Spleen (tissue), 13 donors: ENCODE data around the gene KRTAP25-1. TPM values are rescaled to one million over a fixed set of nuclear protein-coding genes. Genes with fewer than 3 reads are reported as not detected.

Source experiments
- DNase-seq: peaks from one replicate; pipeline ENCODE4 v3.0.0-alpha.2; 2020
- H3K27ac ChIP-seq, 8 donors: fragments of 200-600 bp; sonication (generic) in 7 of 8; 1 replicate in 4 of 8; 2 replicates in 4 of 8; pipeline versions ENCODE4 v1.5.0 to v1.8.0; 2016 to 2021; ENCODE audit warnings: inconsistent platforms in 4 of 8, mild to moderate bottlenecking in 4 of 8, moderate library complexity in 1 of 8
- H3K27me3 ChIP-seq, 7 donors: fragments of 200-600 bp; sonication (generic) in 6 of 7; replicated peaks in 1 of 7; 1 replicate in 4 of 7; 2 replicates in 3 of 7; pipeline versions ENCODE4 v1.5.0 to v1.8.0; 2016 to 2021; ENCODE audit warnings: inconsistent platforms in 3 of 7, mild to moderate bottlenecking in 1 of 7
- H3K36me3 ChIP-seq, 6 donors: fragments of 200-600 bp; sonication (generic) in 5 of 6; 1 replicate in 4 of 6; 2 replicates in 2 of 6; pipeline versions ENCODE4 v1.5.0 to v1.8.0; 2016 to 2021; ENCODE audit warnings: inconsistent platforms in 2 of 6
- H3K4me1 ChIP-seq, 6 donors: fragments of 200-600 bp; sonication (generic) in 5 of 6; 1 replicate in 3 of 6; 2 replicates in 3 of 6; pipeline versions ENCODE4 v1.5.0 to v1.8.0; 2016 to 2021; ENCODE audit warnings: inconsistent platforms in 3 of 6
- H3K4me3 ChIP-seq, 8 donors: fragments of 200-600 bp; sonication (generic) in 7 of 8; 1 replicate in 4 of 8; 2 replicates in 4 of 8; pipeline versions ENCODE4 v1.5.0 to v1.8.0; 2016 to 2021; ENCODE audit warnings: inconsistent platforms in 4 of 8, mild to moderate bottlenecking in 4 of 8, moderate library complexity in 2 of 8
- H3K9me3 ChIP-seq, 8 donors: fragments of 200-600 bp; sonication (generic) in 7 of 8; 1 replicate in 4 of 8; 2 replicates in 4 of 8; pipeline versions ENCODE4 v1.5.0 to v1.8.0; 2016 to 2021; ENCODE audit warnings: inconsistent platforms in 4 of 8
- POLR2A ChIP-seq, 3 donors: fragments of 450-650 bp; IDR thresholded peaks; one replicate each; pipeline ENCODE4 v1.5.1; 2017; ENCODE audit warnings: antibody characterized with exemption in 3 of 3, mild to moderate bottlenecking in 1 of 3
- POLR2AphosphoS5 ChIP-seq, 3 donors: sonication (generic); formaldehyde crosslinking; IDR thresholded peaks; one replicate each; pipeline ENCODE4 v1.5.1; 2017; ENCODE audit warnings: antibody characterized with exemption in 3 of 3
- WGBS, 5 donors: extraction: QIAGEN DNeasy Blood & Tissue Kit in 3 of 5; methylation state at CpG; one replicate each; pipeline versions ENCODE4 v1.1.5 to v1.1.7; 2013 to 2018; 5-methylcytosine and 5-hydroxymethylcytosine counted together
- intact Hi-C: fragments of 100-400 bp; cut with DNase I; formaldehyde crosslinking; loops from one replicate; pipeline ENCODE4 v1.15.0; 2023; ENCODE audit warnings: low total_unique reads
- long read RNA-seq, 2 donors: transcript quantifications; one replicate each; lab custom pipeline, GENCODE V29; 2026
- polyA plus RNA-seq, 3 donors: library from polyadenylated mRNA; stranded (reverse); fragments of 200-250 nt; gene quantifications; one replicate each; pipeline ENCODE4 v1.2.1, GENCODE V29; 2013
- total RNA-seq, 7 donors: library from RNA; depleted of rRNA in 3 of 7; stranded (reverse); fragments of >200 nt in 3 of 7; fragmentation: NEBNext Ultra II Directional in 4 of 7; extraction: Animal tissue kit (Norgen Biotek cat#: 25700) in 4 of 7; gene quantifications; one replicate each; pipeline versions ENCODE4 v1.1.0 to v1.2.1, GENCODE V29; 2016 to 2021
- TF ChIP-seq, protein P1 (sequence below), 11 experiments: fragments of 200-600 bp in 7 of 11; fragments of 450-650 bp in 4 of 11; sonication (generic) in 4 of 11; IDR thresholded peaks in 8 of 11; conservative IDR thresholded peaks in 3 of 11; 1 replicate in 7 of 11; 2 replicates in 4 of 11; pipeline versions ENCODE4 v1.4.0 to v1.8.0; 2016 to 2021; ENCODE audit warnings: antibody characterized with exemption in 11 of 11, inconsistent platforms in 4 of 11, mild to moderate bottlenecking in 1 of 11
- donor health status: healthy with polysubstance abuse.
- donor health status: DM: no; HTN: no; CAD: no; lungs with moderate emphysema.
- donor health status: DM: no; HTN: no; CAD: no.
- donor health status: Bipolar disorder and iron deficiency.
- donor health status: healthy.
- donor health status: DM: no; HTN: no; CAD: no.
- donor health status: DM: yes; HTN: yes; CAD: no.

Gene KRTAP25-1, protein sequence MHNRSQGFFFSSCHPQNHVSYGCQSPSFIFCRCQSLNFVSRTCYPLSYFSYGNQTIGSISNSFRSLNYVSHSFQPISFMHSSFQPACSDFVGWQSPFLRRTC
- not detected for total RNA-seq
- not detected for polyA plus RNA-seq
- long read RNA-seq, donor 1, result 0 reads
- long read RNA-seq, donor 2, partial matches to known transcripts, result 0 of 1 reads
- long read RNA-seq, donor 2, other reads (novel, unspliced or antisense), result 0 of 1 reads

DNA sequence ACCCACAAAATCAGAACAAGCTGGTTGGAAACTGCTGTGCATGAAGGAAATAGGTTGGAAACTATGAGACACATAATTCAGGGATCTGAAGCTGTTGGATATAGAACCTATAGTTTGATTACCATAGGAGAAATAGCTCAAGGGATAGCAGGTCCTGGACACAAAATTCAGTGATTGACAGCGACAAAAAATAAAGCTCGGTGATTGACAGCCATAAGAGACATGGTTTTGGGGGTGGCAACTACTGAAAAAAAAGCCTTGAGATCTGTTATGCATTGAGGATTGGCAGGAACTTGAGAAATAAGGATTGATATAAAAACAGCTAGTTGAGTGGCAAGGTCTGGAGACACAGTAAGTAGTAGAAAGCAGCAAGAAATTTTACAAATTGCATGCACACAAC, at the start of gene KRTAP25-1:
TSS of gene KRTAP25-1 (minus strand) at position 300 of the 400 bp plus-strand sequence. CDS start at position 276, 24 bp downstream.
- no peak for DNase-seq
- TF ChIP-seq, protein P1, sequence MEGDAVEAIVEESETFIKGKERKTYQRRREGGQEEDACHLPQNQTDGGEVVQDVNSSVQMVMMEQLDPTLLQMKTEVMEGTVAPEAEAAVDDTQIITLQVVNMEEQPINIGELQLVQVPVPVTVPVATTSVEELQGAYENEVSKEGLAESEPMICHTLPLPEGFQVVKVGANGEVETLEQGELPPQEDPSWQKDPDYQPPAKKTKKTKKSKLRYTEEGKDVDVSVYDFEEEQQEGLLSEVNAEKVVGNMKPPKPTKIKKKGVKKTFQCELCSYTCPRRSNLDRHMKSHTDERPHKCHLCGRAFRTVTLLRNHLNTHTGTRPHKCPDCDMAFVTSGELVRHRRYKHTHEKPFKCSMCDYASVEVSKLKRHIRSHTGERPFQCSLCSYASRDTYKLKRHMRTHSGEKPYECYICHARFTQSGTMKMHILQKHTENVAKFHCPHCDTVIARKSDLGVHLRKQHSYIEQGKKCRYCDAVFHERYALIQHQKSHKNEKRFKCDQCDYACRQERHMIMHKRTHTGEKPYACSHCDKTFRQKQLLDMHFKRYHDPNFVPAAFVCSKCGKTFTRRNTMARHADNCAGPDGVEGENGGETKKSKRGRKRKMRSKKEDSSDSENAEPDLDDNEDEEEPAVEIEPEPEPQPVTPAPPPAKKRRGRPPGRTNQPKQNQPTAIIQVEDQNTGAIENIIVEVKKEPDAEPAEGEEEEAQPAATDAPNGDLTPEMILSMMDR (IDR thresholded peaks at IDR 0.05 in 8 of 11, conservative IDR thresholded peaks at IDR 0.05 in 3 of 11), result no peak
- TF ChIP-seq POLR2AphosphoS5 (IDR thresholded peaks at IDR 0.05), result no peak
- TF ChIP-seq POLR2A (IDR thresholded peaks at IDR 0.05), result no peak
- Histone ChIP-seq H3K4me3 (no peak within 1 kb of the TSS), H3K36me3 (no peaks in the 10 kb centered on the region), H3K27ac (no peak within 1 kb of the TSS), H3K9me3 (peaks cover 0 to 6% (median 0%) of the 10 kb centered on the region in 8 donors), H3K27me3 (no peaks in the 10 kb centered on the region), H3K4me1 (no peaks in the 10 kb centered on the region)
- intact Hi-C loops, result no loop called here
- 88 to 93% (median 89%) methylated on average over 2 of the region's 2 CpGs for WGBS, 5 donors

DNA sequence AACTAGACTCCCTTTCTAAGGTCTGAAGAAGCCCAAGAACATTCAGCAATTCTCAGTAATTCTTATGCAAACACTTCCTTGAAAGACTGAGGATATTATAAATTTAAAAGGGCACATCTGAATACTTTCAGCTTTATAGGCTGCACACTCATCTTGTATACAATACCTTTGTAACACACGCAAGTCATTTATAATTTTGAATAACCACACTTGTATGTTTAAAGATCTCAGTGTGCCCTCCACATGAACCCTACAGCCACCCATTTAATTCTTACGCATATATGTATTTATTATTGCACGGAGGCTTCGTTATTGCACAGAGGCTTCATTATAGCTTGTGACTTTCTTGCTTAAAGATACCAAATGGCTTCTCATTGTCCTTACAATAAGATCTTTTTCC, 49.4 kb upstream of the KRTAP25-1 start:
- intact Hi-C loops, result no loop called here
- Histone ChIP-seq H3K4me1 (no peaks in the 10 kb centered on the region), H3K36me3 (no peaks in the 10 kb centered on the region), H3K4me3 (no peak overlapping the region), H3K9me3 (no peaks in the 10 kb centered on the region), H3K27ac (no peak overlapping the region), H3K27me3 (no peaks in the 10 kb centered on the region)
- TF ChIP-seq POLR2A (IDR thresholded peaks at IDR 0.05), result no peak
- TF ChIP-seq, protein P1 (IDR thresholded peaks at IDR 0.05 in 8 of 11, conservative IDR thresholded peaks at IDR 0.05 in 3 of 11), result no peak
- TF ChIP-seq POLR2AphosphoS5 (IDR thresholded peaks at IDR 0.05), result no peak
- 90 to 94% (median 92%) methylated on average over 4 of the region's 4 CpGs for WGBS, 5 donors
- DNase-seq, result no peak

DNA sequence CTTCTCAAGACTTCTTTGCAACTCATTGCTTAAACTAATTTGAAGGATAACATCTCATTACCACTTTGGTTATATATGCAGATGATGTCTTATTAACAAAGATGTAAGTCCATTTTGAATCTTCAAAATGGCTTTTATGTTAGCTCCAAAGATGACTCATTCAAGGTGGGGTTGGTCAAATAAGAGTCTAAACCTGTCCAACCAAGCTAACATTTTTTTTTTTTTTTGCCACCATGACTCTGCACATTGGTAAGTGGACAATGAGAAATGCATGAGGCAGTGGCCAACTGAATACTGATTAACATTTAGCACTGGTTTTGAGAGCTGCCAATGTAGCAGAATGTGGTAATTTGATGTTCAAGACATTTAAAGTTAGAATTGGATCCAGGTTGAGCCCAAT, 48.5 kb upstream of the KRTAP25-1 start:
- intact Hi-C loops, result no loop called here
- no peak for TF ChIP-seq POLR2AphosphoS5 (IDR thresholded peaks at IDR 0.05)
- no peak for TF ChIP-seq POLR2A (IDR thresholded peaks at IDR 0.05)
- TF ChIP-seq, protein P1 (IDR thresholded peaks at IDR 0.05 in 8 of 11, conservative IDR thresholded peaks at IDR 0.05 in 3 of 11), result no peak
- no peak for DNase-seq
- H3K36me3 ChIP-seq, result no peaks in the 10 kb centered on the region
- H3K4me1 ChIP-seq, result no peaks in the 10 kb centered on the region
- H3K27me3 ChIP-seq, result no peaks in the 10 kb centered on the region
- H3K9me3 ChIP-seq, result no peaks in the 10 kb centered on the region
- no peak overlapping the region for H3K4me3 ChIP-seq
- H3K27ac ChIP-seq, result no peak overlapping the region

GRCh38 chr21:30337276-30337744, 48.0 kb upstream of the KRTAP25-1 start, which contains the start of gene KRTAP27-1:
KRTAP27-1 (minus strand) TSS chr21:30337694; CDS start chr21:30337668, 26 bp downstream.
- H3K4me1 ChIP-seq, result no peaks in the 10 kb centered on the region
- WGBS, 5 donors, result 83 to 96% (median 93%) methylated on average over 6 of the region's 6 CpGs
- H3K27me3 ChIP-seq, result no peaks in the 10 kb centered on the region
- intact Hi-C loops, result no loop called here
- H3K36me3 ChIP-seq, result no peaks in the 10 kb centered on the region
- no peaks in the 10 kb centered on the region for H3K9me3 ChIP-seq
- DNase-seq, result no peak
- H3K27ac ChIP-seq, result no peak within 1 kb of the TSS
- TF ChIP-seq, protein P1 (IDR thresholded peaks at IDR 0.05 in 8 of 11, conservative IDR thresholded peaks at IDR 0.05 in 3 of 11), result no peak
- TF ChIP-seq POLR2AphosphoS5 (IDR thresholded peaks at IDR 0.05), result no peak
- TF ChIP-seq POLR2A (IDR thresholded peaks at IDR 0.05), result no peak
- H3K4me3 ChIP-seq, result no peak within 1 kb of the TSS
